IMR-90 (cell line): ENCODE data around the gene TAP2. TPM values are rescaled to one million over a fixed set of nuclear protein-coding genes. Genes with fewer than 3 reads are reported as not detected.

Experiments used
- ATAC-seq: fragments of 200-7000 bp; cut with Tn5 transposase; 2 replicates; pipeline ENCODE4 v1.9.1; 2020; ENCODE audit warnings: low read depth, mild to moderate bottlenecking, moderate library complexity
- BruUV-seq: library from RNA; stranded (reverse); fragments of 400-500 nt; replicated peaks from 2 replicates; lab custom pipeline; 2021; lab: Mats Ljungman, UMichigan
- CTCF ChIA-PET: fragments of 300-600 bp; formaldehyde crosslinking; extraction: SDS; loops from one replicate; lab custom pipeline; 2021; ENCODE audit warnings: antibody characterized with exemption; lab: Yijun Ruan, JAX
- POLR2A ChIA-PET: fragments of 300-600 bp; sonication (Branson Sonifier 250); formaldehyde crosslinking; loops from one replicate; lab custom pipeline; 2022; ENCODE audit warnings: antibody characterized with exemption; ENCODE audit not compliant: unreplicated experiment; lab: Charles Lee
- DNase-seq: peaks from one replicate; pipeline ENCODE4 v3.0.0; 2013
- H2AFZ ChIP-seq: replicated peaks from 2 replicates; pipeline ENCODE3; 2013; ENCODE audit warnings: low read length, mild to moderate bottlenecking; ENCODE audit not compliant: poor library complexity
- H2AK5ac ChIP-seq: 2 replicates; pipeline ENCODE4 v1.6.1; 2013; ENCODE audit warnings: low read depth, low read length, inconsistent platforms
- H2AK9ac ChIP-seq: replicated peaks from 2 replicates; pipeline ENCODE3; 2013; ENCODE audit warnings: mild to moderate bottlenecking, low read depth, low read length, moderate library complexity; ENCODE audit not compliant: poor library complexity
- H2BK120ac ChIP-seq: 2 replicates; pipeline ENCODE4 v1.6.1; 2013; ENCODE audit warnings: low read depth, low read length, inconsistent platforms
- H2BK15ac ChIP-seq: 3 replicates; pipeline ENCODE4 v1.6.1; 2013; ENCODE audit warnings: low read depth, low read length, inconsistent platforms
- H2BK20ac ChIP-seq: 2 replicates; pipeline ENCODE4 v1.6.1; 2013; ENCODE audit warnings: low read depth, mild to moderate bottlenecking, inconsistent platforms, low read length, moderate library complexity
- H2BK5ac ChIP-seq: 2 replicates; pipeline ENCODE4 v1.6.1; 2013; ENCODE audit warnings: mild to moderate bottlenecking, low read depth, low read length, inconsistent platforms; ENCODE audit not compliant: poor library complexity, severe bottlenecking
- H3K14ac ChIP-seq: replicated peaks from 2 replicates; pipeline ENCODE4 v1.6.1; 2013; ENCODE audit warnings: low read depth, low read length, inconsistent platforms
- H3K18ac ChIP-seq: 2 replicates; pipeline ENCODE4 v1.6.1; 2013; ENCODE audit warnings: low read depth, low read length, control low read depth
- H3K23ac ChIP-seq: 2 replicates; pipeline ENCODE4 v1.6.1; 2013; ENCODE audit warnings: low read depth, low read length, inconsistent platforms
- H3K27ac ChIP-seq: 2 replicates; pipeline ENCODE4 v1.5.1; 2013; ENCODE audit warnings: mild to moderate bottlenecking, control low read depth, low read length; ENCODE audit not compliant: insufficient read depth
- H3K27me3 ChIP-seq: 2 replicates; pipeline ENCODE4 v1.6.1; 2013; ENCODE audit warnings: low read length; ENCODE audit not compliant: control insufficient read depth, insufficient read depth
- H3K36me3 ChIP-seq: 2 replicates; pipeline ENCODE4 v1.6.1; 2013; ENCODE audit warnings: low read length, mixed read lengths; ENCODE audit not compliant: control insufficient read depth, insufficient read depth
- H3K4ac ChIP-seq: 2 replicates; pipeline ENCODE4 v1.6.1; 2013; ENCODE audit warnings: low read depth, low read length, inconsistent platforms
- H3K4me1 ChIP-seq: 2 replicates; pipeline ENCODE4 v1.6.1; 2013; ENCODE audit warnings: low read length, mixed read lengths; ENCODE audit not compliant: control insufficient read depth, insufficient read depth
- H3K4me2 ChIP-seq: 2 replicates; pipeline ENCODE4 v1.6.1; 2013; ENCODE audit warnings: low read depth, mild to moderate bottlenecking, control low read depth, low read length, moderate library complexity
- H3K4me3 ChIP-seq: 2 replicates; pipeline ENCODE4 v1.5.1; 2013; ENCODE audit warnings: low read depth, mild to moderate bottlenecking, control low read depth, low read length, moderate library complexity; ENCODE audit not compliant: insufficient read depth
- H3K56ac ChIP-seq: 2 replicates; pipeline ENCODE4 v1.6.1; 2013; ENCODE audit warnings: low read length, inconsistent platforms; ENCODE audit not compliant: insufficient read depth; ENCODE audit errors: extremely low read depth
- H3K79me1 ChIP-seq, 2 experiments: 2 replicates each; pipeline ENCODE4 v1.6.1; 2013; ENCODE audit warnings: low read length in 2 of 2, inconsistent platforms in 1 of 2, low read depth in 1 of 2
- H3K9ac ChIP-seq: 2 replicates; pipeline ENCODE4 v1.6.1; 2013; ENCODE audit warnings: low read depth, low read length, control low read depth
- H3K9me1 ChIP-seq: 2 replicates; pipeline ENCODE4 v1.6.1; 2013; ENCODE audit warnings: low read length, inconsistent platforms; ENCODE audit not compliant: insufficient read depth
- H3K9me3 ChIP-seq: 2 replicates; pipeline ENCODE4 v1.6.1; 2013; ENCODE audit warnings: low read length; ENCODE audit not compliant: control insufficient read depth, insufficient read depth
- H4K20me1 ChIP-seq: 2 replicates; pipeline ENCODE4 v1.6.1; 2013; ENCODE audit warnings: low read length, inconsistent platforms; ENCODE audit not compliant: insufficient read depth
- H4K5ac ChIP-seq: 2 replicates; pipeline ENCODE4 v1.6.1; 2013; ENCODE audit warnings: mild to moderate bottlenecking, low read depth, low read length, control low read depth
- H4K8ac ChIP-seq, 2 experiments: 2 replicates each; pipeline ENCODE4 v1.6.1; 2013; ENCODE audit warnings: low read depth in 2 of 2, low read length in 2 of 2, control low read depth in 1 of 2, inconsistent platforms in 1 of 2
- H4K91ac ChIP-seq: 2 replicates; pipeline ENCODE4 v1.6.1; 2013; ENCODE audit warnings: low read depth, low read length, inconsistent platforms; ENCODE audit not compliant: insufficient read depth
- BHLHE40 ChIP-seq: fragments of 150-350 bp; IDR thresholded peaks from 2 replicates; pipeline ENCODE4 v1.6.1; 2016; ENCODE audit warnings: mild to moderate bottlenecking, low read depth, low read length
- CEBPB ChIP-seq: IDR thresholded peaks from 2 replicates; pipeline ENCODE4 v1.6.1; 2012; ENCODE audit warnings: low read depth, low read length, improper control_type of control experiment
- CHD1 ChIP-seq: IDR thresholded peaks from 2 replicates; pipeline ENCODE4 v1.6.1; 2012; ENCODE audit warnings: low read depth, low read length, improper control_type of control experiment
- CTCF ChIP-seq: conservative IDR thresholded peaks from 2 replicates; pipeline ENCODE4 v1.5.1; 2012; ENCODE audit warnings: mild to moderate bottlenecking, low read depth, low read length, improper control_type of control experiment
- ELK1 ChIP-seq: fragments of 150-350 bp; IDR thresholded peaks from 2 replicates; pipeline ENCODE4 v1.6.1; 2016; ENCODE audit warnings: low read depth, mild to moderate bottlenecking, low read length, moderate library complexity, borderline replicate concordance
- FOS ChIP-seq: fragments of 150-350 bp; IDR thresholded peaks from 2 replicates; pipeline ENCODE4 v1.6.1; 2016; ENCODE audit warnings: low read depth, low read length
- MAFK ChIP-seq: IDR thresholded peaks from 2 replicates; pipeline ENCODE4 v1.6.1; 2012; ENCODE audit warnings: low read depth, low read length, improper control_type of control experiment
- MAZ ChIP-seq: IDR thresholded peaks from 2 replicates; pipeline ENCODE4 v1.6.1; 2012; ENCODE audit warnings: low read depth, mild to moderate bottlenecking, low read length, improper control_type of control experiment, moderate library complexity, borderline replicate concordance
- MXI1 ChIP-seq: IDR thresholded peaks from 2 replicates; pipeline ENCODE4 v1.6.1; 2012; ENCODE audit warnings: low read depth, mild to moderate bottlenecking, low read length, moderate library complexity, borderline replicate concordance
- NFE2L2 ChIP-seq: fragments of 150-350 bp; IDR thresholded peaks from 2 replicates; pipeline ENCODE4 v1.6.1; 2016; ENCODE audit warnings: low read depth, mild to moderate bottlenecking, low read length
- POLR2A ChIP-seq: IDR thresholded peaks from 2 replicates; pipeline ENCODE4 v1.6.1; 2012; ENCODE audit warnings: mild to moderate bottlenecking, low read depth, low read length
- RAD21 ChIP-seq: IDR thresholded peaks from 2 replicates; pipeline ENCODE4 v1.6.1; 2012; ENCODE audit warnings: low read length, improper control_type of control experiment
- RCOR1 ChIP-seq: IDR thresholded peaks from 2 replicates; pipeline ENCODE4 v1.6.1; 2012; ENCODE audit warnings: mild to moderate bottlenecking, low read length, improper control_type of control experiment; ENCODE audit not compliant: insufficient replicate concordance
- RFX5 ChIP-seq: IDR thresholded peaks from 2 replicates; pipeline ENCODE4 v1.8.0; 2012; ENCODE audit warnings: low read depth, mild to moderate bottlenecking, low read length, moderate library complexity
- SMC3 ChIP-seq: fragments of 150-350 bp; IDR thresholded peaks from 2 replicates; pipeline ENCODE4 v1.6.1; 2016; ENCODE audit warnings: low read depth, mild to moderate bottlenecking, antibody characterized with exemption, low read length, moderate library complexity
- USF2 ChIP-seq: fragments of 150-350 bp; IDR thresholded peaks from 2 replicates; pipeline ENCODE4 v1.6.1; 2017; ENCODE audit warnings: mild to moderate bottlenecking, antibody characterized with exemption, low read length, low read depth
- WGBS, 2 experiments: methylation state at CpG; one replicate each; pipeline versions ENCODE4 v1.1.5 to v1.1.7; 2013; ENCODE audit warnings: missing lambda C conversion rate in 2 of 2; ENCODE audit not compliant: insufficient read length in 1 of 2; ENCODE audit errors: extremely low coverage in 2 of 2; 5-methylcytosine and 5-hydroxymethylcytosine counted together
- dilution Hi-C: fragments of 300-500 bp; cut with HindIII; formaldehyde crosslinking; loops from one replicate; pipeline ENCODE4 v1.14.3; 2018; ENCODE audit warnings: low sequenced_read_pairs; ENCODE audit not compliant: unreplicated experiment
- in situ Hi-C: fragments of 300-500 bp; cut with MboI; formaldehyde crosslinking; loops from 3 replicates; pipeline ENCODE4 v1.14.3; 2019; ENCODE audit warnings: low sequenced_read_pairs, inconsistent platforms, mixed read lengths
- intact Hi-C: fragments of 100-400 bp; cut with micrococcal nuclease; formaldehyde crosslinking; loops from 2 replicates; pipeline ENCODE4 v1.10.0; 2022
- polyA plus RNA-seq, 3 experiments: library from polyadenylated mRNA; depleted of rRNA; stranded (reverse); fragments of >200 nt; gene quantifications; 2 replicates each; pipeline ENCODE4 v1.2.3, GENCODE V29; 2012; ENCODE audit warnings: low replicate concordance in 1 of 3
- total RNA-seq: library from RNA; depleted of rRNA; stranded (reverse); fragments of >200 nt; gene quantifications from 2 replicates; pipeline ENCODE4 v1.2.3, GENCODE V29; 2012

The TAP2 gene
- total and polyA plus RNA-seq, 2 of the 4 experiments (the other 2 are of a cell fraction): 6.6 to 11.4 TPM

DNA sequence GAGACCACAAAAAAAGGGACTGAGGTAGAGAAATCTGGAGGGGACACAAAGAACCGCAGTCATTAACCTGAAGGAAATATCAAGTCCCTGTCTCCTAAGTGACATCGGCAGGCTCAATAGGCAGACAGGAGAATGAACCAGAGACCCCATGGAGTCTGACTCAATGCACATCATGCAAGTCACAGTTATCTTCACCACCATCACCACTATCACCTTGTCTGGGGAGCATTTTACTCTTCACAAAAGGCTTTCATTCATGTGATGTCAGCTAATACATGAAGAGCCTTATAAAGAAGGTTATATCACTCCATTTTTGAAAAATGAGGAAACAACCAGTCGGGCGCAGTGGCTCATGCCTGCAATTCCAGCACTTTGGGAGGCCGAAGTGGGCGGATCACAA, 10.6 kb upstream of the TAP2 start:
- no peak overlapping the region for H2BK5ac ChIP-seq
- H3K4ac ChIP-seq: no peak overlapping the region
- H3K79me1 ChIP-seq: peaks cover 8 to 40% of the 10 kb centered on the region in 2 experiments
- ChIA-PET POLR2A (interaction anchor here (0.7 kb wide), 1 partner anchor 9 kb away, joined by 7 read pairs; no protein-coding TSS in a partner anchor), CTCF (no interaction called here)
- no peak overlapping the region for H3K56ac ChIP-seq
- no peak overlapping the region for H2BK120ac ChIP-seq
- TF ChIP-seq BHLHE40: no peak
- TF ChIP-seq RAD21: no peak
- no peak for TF ChIP-seq CHD1
- no peak for TF ChIP-seq MXI1
- no peak for TF ChIP-seq ELK1
- TF ChIP-seq CTCF: no peak
- TF ChIP-seq SMC3: no peak
- no peak for TF ChIP-seq MAFK
- TF ChIP-seq NFE2L2: no peak
- TF ChIP-seq MAZ: no peak
- no peak for TF ChIP-seq RCOR1
- TF ChIP-seq USF2: no peak
- no peak for TF ChIP-seq POLR2A
- TF ChIP-seq FOS: no peak
- TF ChIP-seq RFX5: no peak
- TF ChIP-seq CEBPB: no peak
- no peak overlapping the region for H2AK5ac ChIP-seq
- BruUV-seq: no TSS peak
- no peaks in the 10 kb centered on the region for H4K20me1 ChIP-seq
- peaks cover 4% of the 10 kb centered on the region for H3K4me1 ChIP-seq
- H3K14ac ChIP-seq: no peak overlapping the region
- no peak overlapping the region for H2BK20ac ChIP-seq
- H3K27ac ChIP-seq: no peak overlapping the region
- H3K9ac ChIP-seq: no peak overlapping the region
- no peak overlapping the region for H2AK9ac ChIP-seq
- H3K9me3 ChIP-seq: no peaks in the 10 kb centered on the region
- H3K4me2 ChIP-seq: no peak overlapping the region
- H3K27me3 ChIP-seq: no peaks in the 10 kb centered on the region
- peaks cover 21% of the 10 kb centered on the region for H3K9me1 ChIP-seq
- no peak overlapping the region for H2AFZ ChIP-seq
- H3K4me3 ChIP-seq: no peak overlapping the region
- no peak overlapping the region for H4K8ac ChIP-seq
- H3K36me3 ChIP-seq: peaks cover 32% of the 10 kb centered on the region
- no CpG with 5 or more reads among the region's 6 CpGs for WGBS, 2 experiments
- dilution Hi-C loops: no loop called here
- DNase-seq (no peak), ATAC-seq (no peak)
- H4K5ac ChIP-seq: no peak overlapping the region
- no peak overlapping the region for H4K91ac ChIP-seq
- H3K18ac ChIP-seq: no peak overlapping the region
- H3K23ac ChIP-seq: no peak overlapping the region
- in situ Hi-C loops: no loop called here
- intact Hi-C loops: no loop called here
- H2BK15ac ChIP-seq: no peak overlapping the region
